Astrocyte of the hippocampus (primary cell): ENCODE data around the gene EOLA2.
"Not testable (repeated sequence)": the region's sequence is repeated elsewhere in the genome, so short reads cannot be mapped to it uniquely, and the experiment has no call there.

Experiments
- DNase-seq: peaks from one replicate; pipeline ENCODE4 v3.0.0; 2011; ENCODE audit warnings: low read depth, low spot score

Gene EOLA2

DNA sequence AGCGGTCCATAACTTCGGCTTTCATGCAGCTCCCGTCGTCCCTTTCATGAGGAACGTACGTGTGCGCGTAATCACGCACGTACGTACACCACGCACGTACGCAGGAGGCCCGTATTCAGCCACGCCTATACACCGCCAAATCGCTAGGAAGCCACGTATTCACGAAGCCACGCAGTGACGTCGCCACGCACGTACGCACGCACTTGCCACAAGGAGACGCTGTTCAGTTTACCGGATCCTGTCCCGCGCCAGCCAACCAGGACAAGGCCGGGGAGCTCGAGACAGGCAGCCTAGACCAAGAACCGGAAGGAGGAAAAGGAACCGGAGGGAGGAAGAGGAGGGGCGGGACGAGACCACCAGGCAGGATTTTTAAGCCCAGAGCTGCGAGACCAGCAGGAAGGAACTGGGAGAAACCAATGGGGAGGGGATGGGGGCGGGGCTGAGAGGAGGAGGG is at the start of gene EOLA2:
EOLA2 (minus strand) TSS at position 65 of the 454 bp plus-strand sequence. CDS start 4,617 bp downstream, outside the sequence.
- DNase-seq, result peak; percentile 98

DNA sequence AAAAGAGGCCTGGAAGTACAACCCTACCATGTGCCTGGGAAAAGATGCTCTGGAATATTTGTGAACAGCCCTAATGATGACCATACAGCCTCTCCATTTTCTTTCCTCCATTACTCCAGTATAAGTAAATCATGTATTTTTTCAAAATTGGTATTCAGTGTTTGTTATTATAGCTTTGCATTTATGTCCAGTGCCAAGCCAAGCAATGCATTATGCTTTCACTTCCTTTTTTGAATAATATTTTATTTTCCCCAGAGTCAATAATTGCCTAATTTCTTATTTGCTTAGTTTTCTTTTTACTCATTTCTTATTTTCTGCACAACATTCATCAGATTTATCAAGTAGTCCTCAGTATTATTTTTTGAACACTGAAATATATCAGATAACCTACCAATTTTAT is 49.3 kb upstream of the EOLA2 start:
- no peak for DNase-seq

DNA sequence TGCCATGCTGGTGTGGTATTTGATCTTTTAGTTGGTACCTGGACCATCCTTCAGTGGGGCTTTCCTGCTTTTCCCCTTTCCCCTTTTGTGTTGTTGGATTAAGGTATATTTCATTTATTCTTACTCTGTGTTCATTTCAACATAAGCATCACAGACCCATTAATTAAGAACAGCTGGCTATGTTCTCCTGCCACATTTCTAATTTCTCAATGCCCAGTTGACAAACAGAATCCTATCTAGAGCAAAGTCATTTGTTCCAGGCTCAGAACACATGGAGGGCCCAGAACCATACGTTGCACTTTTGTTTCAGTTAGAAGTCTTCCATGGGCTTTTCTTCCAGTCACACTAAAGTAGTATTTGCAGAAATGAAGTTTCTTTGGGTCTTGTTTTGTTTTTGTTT is 46.1 kb upstream of the EOLA2 start:
- no peak for DNase-seq

DNA sequence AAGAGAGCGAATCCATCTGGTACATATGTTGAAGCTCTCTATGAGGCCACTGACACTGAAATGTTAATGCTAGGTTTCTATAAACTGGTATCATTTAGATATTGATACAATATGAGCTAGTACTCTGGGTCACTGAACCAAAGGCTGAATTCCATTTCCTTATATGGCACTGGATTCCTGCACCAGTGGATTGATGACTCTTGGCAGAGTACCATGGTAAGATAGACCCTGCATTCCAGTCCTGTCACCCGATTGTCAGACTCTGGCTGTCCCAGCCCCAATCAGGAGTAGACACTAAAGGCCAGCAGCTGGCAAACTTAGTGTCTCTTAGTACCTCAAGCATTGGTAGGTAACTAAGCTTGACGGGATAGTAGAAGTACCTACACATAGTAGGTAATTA is 44.0 kb upstream of the EOLA2 start:
- peak; percentile 11 for DNase-seq

DNA sequence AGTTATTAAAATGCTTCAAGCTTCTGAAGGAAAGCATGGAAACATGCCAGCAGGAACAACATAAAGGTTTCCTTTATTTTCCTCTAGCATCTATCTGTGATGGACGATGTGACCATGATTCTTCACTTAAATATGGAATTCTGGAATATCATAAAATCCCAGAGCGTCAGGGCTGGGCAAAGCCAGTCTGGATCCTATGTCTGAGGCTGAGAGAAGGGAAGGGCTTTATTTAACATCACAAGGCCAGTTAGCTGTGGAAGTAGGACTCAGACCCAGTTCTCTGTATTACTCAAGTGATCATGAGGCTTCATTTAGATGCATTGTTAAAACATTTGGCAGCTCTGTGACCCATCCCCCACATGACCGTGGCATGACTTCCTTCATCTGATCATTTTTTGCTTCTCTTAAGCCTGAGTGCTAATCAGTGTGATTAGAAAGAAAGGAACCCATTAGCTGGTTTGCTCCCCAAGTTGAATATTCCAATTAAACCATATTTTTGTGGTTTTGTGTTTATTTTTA is 40.9 kb upstream of the EOLA2 start:
- DNase-seq, result no peak

DNA sequence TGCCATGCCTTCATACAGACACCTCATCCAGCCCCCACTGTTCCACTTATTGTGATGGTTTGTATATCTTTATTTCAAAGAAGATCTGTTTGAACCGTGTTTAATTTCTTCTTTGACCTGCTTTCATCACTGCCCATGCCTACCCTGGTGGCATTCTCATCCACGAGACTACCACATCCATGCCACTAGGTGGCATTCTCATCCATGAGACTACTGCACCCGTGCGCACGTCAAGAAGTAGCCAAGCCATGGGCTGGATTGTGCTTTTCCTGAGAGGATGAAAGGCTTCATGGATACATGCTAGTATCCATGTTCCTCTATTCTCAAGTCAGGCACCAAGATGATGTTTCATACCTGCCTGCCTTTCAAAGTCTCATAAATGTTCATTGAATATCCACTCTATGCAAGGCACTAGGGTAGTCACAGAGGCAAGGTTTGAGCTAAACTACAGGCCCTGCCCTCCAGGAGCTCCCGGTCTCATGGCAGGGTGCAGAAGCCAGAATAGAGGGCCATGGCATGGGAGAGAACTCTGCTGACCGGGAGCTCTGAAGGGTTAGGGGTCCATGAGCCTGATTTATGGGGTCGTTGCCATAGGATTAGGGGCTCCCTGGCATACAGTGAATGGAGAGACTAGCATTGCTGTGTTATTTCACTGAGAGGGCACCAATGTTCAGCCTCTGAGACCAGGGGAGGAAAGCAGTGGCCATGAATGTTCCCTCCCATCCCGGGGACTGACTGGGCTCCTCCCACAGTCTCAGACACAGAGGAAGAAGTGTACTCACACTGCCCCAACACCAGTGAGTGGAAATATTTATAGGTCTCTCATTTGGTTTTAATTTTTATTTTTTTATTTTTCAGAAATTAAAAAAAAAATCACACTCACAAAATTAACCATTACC is 24.8 kb upstream of the EOLA2 start:
- peak; percentile 79 for DNase-seq

DNA sequence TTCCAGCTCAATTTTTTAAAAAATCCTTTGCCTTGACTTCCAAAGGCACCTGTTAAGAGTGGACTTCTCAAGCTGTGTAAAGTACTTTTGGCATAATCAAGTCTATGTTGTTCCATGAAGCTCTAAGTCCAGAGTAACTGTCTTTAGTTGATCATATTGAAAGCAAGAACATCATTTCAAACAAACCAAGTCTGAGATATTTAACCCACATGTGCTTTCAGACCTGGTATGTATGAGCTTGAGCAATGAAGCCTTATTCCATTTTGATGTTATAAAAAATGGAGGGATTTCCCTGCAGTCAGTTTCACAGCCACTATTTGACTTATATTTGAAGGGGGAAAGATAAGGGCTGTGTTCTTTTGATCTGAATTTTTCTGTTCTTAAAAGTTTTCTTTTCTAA is 23.7 kb upstream of the EOLA2 start:
- DNase-seq, result no peak

DNA sequence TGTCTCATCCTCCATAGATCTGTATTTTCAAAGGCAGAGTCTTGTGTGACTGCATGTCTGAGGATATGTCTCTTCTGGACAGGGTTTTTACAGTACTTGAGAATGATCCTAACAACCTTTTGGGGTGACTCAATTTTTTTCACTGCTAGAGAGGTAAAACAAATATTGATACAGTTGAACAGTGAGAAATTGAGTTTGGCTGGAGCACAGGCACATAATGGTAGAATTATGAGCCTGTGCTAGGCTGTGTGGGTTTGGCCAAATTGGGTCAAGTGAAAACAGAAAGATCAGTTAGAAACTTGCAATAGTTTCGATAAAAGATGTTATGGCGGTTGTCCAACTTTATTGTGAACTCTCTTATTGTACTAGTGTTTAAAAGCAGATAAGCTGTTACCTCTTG is 23.3 kb upstream of the EOLA2 start:
- DNase-seq, result no peak

DNA sequence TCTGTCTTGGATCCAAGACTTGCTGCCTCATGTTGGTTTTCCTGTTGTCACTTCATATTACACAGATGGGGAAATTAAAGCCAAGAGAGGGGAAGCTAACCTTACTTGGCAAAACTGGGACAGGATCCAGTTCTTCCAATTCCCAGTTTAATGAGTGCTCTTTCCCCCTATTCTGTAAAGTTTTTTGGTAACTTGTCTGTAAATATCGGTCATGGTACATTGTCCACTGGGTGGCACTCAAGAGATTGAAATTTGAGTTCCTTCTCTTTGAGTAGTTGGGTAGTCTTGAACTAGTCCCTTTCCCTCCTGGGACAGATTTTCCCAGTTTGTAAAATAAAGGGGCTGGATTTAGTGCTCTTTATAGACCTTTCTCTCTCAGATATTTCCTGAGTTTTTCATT is 12.4 kb upstream of the EOLA2 start:
- peak; percentile 62 for DNase-seq

DNA sequence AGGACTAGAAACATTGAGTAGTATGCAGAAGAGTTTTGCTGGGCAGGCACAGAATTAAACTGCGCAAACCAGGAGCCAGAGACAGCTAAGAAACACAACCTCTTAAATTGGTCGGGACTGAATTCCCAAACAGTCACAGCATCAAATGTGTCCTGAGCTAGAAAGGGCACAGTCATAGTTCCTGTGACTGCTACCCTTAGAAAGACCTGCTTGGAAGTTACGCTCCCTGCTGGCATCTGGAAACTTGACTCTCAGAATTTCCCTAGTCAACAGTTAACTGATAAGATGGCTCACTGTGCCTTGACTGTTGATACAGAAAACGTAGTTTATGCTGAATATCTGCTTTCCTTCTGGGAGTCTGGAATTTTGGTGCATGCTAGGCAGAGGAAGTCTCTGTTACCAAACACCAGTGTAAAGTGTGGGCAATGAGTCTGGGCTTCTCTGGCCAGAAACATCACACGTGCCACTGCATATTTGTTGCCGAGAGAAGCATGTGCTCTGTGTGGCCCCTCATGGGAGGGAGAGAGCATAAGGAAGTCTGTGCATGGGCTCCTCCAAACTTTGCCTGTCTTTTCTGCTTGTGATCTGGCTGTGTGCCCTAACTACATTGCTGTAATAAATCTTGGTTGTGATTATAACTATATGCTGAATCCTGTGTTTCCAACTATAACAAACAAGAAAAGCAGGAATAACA is 11.6 kb upstream of the EOLA2 start:
- DNase-seq, result no peak

DNA sequence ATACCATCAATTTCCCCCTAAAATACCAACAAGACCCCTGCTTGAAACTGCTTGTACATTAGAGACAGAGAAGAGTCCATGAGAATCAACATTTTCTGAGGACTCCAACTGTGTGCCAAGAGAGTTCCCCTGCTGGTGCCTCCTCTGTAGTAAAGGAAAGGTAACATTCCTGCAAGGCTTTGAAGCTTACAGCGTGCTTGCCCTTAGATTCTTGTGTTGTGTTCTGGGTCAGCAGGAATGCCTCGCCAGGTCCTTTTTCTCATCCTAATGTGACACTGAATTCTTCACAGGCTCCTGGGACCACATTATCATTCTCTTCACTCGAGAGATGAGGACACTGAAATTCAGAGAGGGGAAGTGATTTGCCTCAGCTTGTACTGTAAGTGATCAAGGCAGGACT is 9.7 kb upstream of the EOLA2 start:
- no peak for DNase-seq

DNA sequence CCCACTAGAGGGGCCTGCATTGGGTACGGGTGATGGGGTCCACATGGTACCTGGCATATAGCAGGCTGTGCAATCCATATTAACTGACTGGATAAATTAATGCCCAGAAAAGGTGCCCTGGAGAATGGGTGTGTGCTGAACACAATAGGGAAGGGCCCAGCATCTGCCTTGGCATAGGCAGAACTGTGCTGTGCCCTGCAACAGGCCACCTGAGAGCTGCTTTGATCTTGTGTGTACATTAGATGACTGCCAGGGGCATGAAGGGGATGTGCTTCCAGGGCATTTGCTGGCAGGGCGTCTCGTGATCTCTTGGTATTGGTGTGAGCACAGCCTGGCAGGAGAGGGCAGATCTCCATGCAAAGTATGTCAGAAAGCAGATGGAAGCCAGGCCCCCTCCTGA is 8.6 kb upstream of the EOLA2 start:
- DNase-seq, result not testable (repeated sequence)

DNA sequence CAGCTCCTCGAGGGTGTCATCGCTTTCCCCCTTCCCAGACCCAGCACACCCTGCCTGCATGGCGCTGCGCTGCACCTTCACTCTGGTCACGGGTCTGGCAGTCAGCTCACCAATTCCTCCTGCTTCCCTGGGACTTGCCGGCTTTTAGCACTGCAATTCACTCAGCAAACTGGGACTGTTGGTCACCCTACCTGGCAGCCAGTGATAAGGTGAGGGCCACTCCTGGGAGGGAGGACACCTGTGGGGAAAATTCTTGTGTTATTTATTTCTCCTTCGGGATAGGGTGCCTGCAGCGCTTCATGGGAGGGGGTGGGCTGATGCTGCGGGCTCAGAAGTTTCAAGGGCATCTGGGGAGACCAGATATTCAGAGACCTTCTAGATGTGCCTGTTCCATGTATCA is 7.5 kb upstream of the EOLA2 start:
- not testable (repeated sequence) for DNase-seq

DNA sequence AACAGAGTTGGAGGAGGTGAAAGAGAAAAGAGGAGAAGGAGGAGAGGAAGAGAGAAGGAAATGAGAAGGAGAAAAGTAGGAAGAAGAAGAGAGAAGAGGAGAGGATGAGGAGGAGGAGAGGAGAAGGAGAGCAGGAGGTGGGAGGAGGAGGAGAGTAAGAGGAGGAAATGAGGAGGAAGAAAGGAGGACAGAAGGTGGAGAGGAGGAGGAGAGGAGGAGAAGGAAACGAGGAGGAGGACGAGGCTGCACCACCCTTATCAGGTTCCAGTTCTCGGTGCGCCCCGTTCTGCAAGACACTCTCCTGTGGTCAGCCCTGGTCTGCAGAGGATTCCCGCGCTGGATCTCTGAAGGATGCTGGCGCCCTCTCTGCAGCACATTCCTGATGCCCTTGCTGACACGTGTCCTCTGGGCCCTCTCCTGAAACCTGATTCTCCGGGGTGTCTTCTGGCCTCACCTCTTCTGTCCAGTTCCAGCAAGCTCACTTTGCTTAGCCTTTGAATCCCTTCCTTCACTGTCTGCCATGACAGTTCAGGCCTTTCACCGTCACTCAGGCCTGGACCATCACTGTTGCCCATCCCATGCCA is 6.9 kb upstream of the EOLA2 start:
- DNase-seq, result not testable (repeated sequence)

DNA sequence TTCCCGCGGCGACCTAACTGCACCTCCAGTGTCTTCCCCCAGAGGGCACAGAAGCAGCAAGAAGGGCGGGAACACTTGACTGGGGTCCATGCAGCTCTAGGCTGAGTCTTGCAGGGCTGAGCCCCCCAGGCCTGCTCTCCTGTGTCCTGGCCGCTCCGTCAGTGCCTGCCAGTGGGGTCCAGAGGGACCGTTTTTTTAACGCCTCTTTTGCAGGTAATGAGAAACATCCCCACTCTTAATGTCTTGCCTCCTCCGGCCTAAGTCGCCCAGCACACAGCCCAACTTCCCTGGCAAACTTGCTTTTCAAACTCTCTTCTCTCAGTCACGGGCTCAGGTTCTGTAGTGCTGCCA is 2.4 kb upstream of the EOLA2 start:
- DNase-seq, result not testable (repeated sequence)

DNA sequence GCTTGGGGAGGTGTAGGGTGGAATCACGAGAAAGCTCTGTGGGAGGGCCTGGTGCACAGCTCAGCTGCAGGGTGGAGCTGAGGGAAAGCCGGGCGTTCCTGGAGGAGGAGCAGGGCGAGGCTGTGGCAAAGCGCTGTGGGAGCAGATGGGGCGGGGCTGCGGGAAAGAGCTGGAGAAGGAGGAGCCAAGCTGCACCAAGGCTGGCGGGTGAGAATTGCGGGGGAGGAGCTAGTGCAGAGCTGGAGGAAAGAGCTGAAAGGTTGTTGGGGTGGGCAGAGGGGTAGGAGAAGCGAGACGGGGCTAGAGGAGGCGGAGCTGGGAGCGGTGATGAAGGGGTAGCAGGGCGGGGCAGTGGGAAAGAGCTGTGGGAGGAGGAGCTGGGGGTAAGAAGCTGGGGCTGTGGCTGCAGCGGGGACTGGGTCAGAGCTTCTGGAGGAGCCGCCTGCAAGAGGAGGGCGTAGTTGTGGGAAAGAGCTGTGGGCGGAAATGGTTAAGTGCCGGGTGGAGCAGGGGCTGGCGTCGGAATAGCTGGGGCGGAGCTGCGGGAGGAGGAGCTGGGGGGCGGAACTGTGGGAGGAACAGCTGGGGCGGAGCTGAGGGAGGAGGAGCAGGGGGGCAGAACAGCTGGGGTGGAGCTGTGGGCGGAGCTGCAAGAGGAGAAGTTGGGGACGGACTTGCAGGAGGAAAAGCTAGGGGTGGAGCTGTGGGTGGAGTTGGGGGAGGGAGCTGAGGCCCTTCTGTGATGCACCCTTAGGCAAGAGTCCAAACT is 1.8 kb upstream of the EOLA2 start:
- peak; percentile 97 for DNase-seq

DNA sequence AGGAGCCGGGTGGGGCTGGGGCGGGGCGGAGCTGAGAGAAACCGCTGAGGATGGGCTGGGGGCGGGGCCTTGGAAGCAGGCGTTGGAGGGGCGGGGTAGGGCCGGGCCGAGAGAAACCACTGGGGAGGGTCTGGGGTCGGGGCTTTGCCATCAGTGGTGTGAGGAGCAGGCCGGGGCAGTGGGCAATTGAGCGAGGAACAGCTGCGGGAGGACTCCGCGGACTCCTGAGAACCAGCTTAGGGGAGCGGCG is 1.3 kb upstream of the EOLA2 start:
- no peak for DNase-seq

DNA sequence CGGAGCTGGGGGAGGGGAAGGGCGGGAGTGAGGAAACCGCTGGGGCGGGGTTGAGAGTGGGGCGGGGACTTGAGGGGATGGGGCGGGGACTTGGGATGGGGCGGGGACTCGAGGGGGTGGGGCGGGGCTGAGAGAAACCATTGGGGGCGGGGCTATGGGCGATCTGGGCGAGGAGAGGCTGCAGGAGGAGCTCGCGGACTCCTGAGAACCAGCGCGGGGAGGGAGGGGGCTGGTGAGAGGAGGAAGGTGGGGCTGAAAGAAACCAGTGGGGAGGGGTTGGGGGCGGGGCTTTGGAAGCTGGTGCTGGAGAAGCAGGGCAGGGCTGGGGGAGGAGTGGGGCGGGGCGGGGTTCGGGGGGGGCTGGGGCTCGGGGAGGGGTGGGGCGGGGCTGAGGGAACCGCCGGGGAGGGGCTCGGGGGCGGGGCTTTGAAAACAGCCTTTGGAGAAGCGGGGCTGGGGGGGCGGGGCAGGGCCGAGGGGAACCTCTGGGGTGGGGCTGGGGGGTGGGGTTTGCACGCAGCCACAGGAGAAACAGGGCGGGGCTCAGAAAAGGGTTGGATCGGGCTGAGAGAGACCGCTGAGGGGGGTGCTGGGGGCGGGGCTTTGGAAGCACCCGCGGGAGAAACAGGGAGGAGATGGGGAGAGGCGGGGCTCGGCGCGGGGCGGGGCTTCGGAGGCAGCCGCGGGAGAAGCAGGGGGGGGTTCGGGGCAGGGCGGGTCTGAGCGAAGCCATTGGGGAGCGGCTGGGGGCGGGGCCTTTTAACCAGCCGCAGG is 777 bp upstream of the EOLA2 start:
- DNase-seq, result peak; percentile 96

DNA sequence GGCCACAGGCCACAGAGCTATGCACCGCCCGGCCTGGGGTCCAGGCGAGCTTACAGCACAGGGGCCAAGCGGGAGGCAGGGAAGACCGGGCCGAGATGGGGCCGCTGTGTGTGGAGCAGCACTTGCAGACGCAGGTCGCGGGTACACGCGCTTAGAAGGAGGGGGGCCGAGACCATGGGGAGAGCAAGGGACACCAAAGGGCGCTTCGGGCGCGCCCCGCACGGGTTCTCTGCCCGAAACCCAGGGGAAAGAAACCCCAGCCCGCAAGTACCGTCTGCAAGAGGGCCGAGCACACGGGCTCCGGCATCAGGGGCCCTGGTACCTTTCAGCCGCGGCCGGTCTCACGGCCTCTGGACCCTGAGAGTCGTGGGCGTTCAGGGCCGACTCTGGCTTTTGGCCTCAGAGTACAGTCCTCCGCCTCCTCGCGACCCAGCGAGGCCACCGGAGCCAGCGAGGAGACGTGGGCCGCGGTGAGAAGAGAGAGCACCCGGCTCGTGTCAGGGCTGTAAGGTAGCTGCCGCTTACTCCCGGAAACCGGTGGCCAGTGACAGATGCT is 342 bp downstream of the EOLA2 start:
- peak; percentile 24 for DNase-seq

DNA sequence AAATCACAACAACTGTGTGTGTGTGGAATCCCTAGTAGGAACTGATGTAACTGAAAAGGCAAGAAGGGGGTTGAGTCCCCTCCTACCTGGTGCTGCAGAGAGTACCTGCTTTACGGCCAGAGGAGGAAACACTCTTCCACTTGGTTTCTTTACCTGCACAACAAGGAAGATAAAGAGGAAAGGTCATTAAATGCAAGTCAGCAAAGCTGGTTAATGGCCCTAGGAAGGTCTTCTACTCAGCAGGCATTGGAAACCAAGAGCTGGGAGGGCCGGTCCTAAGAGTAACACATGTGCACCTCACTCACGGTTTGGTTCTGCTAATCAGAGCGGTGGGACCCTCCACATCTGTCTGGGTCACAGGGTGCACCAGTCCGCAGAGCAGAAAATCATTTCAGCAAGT is 963 bp downstream of the EOLA2 start:
- DNase-seq, result not testable (repeated sequence)

DNA sequence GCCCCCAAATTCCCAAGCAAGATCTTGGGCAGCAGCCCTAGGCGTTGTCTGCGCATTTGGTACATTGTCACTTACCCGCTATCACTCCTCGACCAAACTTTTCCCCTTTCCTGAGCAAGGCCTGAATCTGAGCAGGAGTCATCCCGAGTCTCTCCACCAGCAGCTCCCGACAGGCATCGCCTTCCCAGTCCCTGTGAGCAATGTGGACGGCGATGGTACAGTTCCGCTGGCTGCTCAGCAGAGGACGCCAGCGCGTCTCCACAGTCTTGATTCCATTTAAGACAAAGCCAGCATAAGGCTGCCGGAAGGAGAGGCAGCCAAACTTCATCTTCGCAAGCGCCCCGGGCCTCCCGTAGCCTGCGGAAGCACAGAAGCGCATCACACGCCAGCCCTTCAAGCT is 4.7 kb downstream of the EOLA2 start:
- DNase-seq, result not testable (repeated sequence)
